GM12865 (cell line): ENCODE measurements around the gene DCST2.
"Not testable (repeated sequence)": the region's sequence is repeated elsewhere in the genome, so short reads cannot be mapped to it uniquely, and the experiment has no call there.

Experiments
- DNase-seq: peaks from one replicate; pipeline ENCODE4 v3.0.0; 2010; ENCODE audit warnings: low read depth
- H3K4me3 ChIP-seq: 2 replicates; pipeline ENCODE4 v1.5.1; 2011; ENCODE audit warnings: mild to moderate bottlenecking, low read depth, low read length, control low read depth
- CTCF ChIP-seq: IDR thresholded peaks from 2 replicates; pipeline ENCODE4 v1.5.1; 2011; ENCODE audit warnings: low read length, control low read depth, low read depth, inconsistent platforms; ENCODE audit not compliant: insufficient read depth; ENCODE audit errors: missing control alignments

DCST2 gene

DNA sequence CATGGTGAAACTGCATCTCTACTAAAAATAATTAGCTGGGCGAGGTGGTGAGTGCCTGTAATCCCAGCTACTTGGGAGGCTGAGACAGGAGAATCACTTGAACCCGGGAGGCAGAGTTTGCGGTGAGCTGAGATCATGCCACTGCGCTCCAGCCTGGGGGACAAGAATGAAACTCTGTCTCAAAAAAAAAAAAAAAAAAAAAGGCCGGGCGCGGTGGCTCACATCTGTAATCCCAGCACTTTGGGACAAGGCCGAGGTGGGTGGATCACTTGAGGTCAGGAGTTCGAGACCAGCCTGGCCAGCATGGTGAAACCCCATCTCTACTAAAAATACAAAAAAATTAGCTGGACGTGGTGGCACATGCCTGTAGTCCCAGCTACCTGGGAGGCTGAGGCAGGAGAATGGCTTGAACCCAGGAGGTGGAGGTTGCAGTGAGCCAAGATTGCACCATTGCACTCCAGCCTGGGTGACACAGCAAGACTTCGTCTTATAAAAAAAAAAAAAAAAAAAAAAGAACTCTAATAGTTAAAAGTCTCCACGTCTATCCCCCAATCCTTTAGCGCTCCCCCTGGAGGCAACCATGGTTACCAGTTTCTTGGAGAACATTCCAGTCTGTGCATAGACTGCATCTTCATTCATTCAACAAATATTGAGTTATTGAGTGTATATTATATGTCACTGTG, 38.1 kb downstream of the DCST2 start:
- DNase-seq, H3K4me3 ChIP-seq: not testable (repeated sequence)
- TF ChIP-seq CTCF = peak; percentile 10

GRCh38 chr1:154994591-154994990, 39.0 kb downstream of the DCST2 start:
- no peak overlapping the region for H3K4me3 ChIP-seq

GRCh38 chr1:154994269-154994587, 39.4 kb downstream of the DCST2 start:
- DNase-seq = no peak

More at GRCh38 chr1:154994591-154994990, 39.0 kb downstream of the DCST2 start:
- TF ChIP-seq CTCF = no peak
- no peak for DNase-seq

DNA sequence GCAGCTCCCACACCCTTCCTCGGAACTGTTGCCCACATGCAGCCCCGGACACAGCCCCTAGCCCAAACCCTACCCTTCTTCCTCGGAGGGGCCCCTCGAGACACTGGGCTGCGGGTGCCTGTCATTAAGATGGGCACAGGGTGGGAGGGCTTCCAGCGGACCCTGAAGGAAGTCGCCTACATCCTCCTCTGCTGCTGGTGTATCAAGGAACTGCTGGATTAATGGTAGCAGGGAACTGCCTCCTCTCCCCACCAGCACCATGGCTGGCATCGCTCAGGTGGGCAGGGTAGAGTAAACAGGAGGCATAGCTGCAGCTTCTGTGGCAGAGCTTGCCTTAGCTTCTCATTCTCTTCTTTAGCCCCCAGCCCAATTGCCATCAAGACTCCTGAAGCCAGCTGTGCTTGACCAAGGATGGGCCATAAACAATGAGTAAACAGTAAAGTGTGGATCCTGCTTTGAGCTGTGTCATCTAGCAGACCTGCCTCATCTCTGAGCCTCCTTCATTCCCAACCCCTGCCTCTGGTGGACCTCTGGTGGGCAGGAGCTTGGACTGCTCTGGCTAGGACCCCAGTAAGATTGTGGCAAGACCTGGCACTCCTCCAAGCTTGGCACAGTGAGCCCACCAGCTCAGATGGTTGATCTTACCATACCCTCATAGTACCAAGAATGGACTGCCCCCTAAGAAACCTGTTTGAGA, 39.9 kb downstream of the DCST2 start, which contains the start of gene LENEP:
Gene LENEP (plus strand): TSS at position 15 of the 697 bp plus-strand sequence. CDS start 22 bp downstream, at position 37.
- no peak within 1 kb of the TSS for H3K4me3 ChIP-seq
- TF ChIP-seq CTCF = no peak
- no peak for DNase-seq

More at GRCh38 chr1:154994269-154994587, 39.4 kb downstream of the DCST2 start:
- no peak overlapping the region for H3K4me3 ChIP-seq
- TF ChIP-seq CTCF = no peak

DNA sequence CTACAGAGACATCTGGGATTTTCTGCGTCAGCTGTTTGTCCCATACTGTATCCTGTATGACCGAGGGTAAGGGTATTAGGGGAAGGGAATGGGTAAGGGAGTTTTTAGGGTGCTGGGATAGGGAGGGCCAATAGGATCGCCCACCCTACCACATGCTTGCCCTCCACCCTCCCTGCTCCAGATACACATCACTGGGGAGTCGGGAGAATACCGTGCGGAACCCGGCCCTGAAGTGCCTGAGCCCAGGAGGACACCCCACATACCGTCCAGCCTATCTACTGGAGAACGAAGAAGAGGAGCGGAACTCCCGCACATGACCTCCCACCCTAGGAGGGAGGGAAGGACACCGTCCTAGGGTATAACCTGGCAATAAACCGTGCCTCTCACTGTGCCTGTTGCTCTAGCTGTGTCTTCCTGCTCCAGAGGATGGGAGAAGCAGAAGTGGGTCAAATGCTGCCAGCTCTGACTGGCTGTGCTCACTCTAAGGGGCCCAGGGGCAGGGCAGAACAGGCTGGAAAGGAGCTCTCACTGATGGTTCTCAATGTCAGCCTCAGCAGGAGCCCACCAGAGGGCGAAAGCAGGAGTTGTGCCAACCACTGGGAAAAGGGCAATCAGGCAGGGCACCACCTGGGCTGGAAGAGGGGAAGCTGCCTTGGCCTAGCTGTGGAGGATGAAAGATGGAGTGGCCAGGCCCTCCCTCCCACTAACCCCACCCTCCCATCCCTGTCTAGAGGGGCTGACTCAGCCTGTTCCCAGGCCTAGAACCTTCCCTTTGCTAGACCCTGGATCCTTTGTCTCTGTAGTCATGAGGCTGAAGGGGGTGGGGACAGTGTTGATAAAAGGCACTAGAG, 40.6 kb downstream of the DCST2 start:
- TF ChIP-seq CTCF = no peak
- DNase-seq = no peak
- no peak overlapping the region for H3K4me3 ChIP-seq

GRCh38 chr1:154990276-154990675, 43.3 kb downstream of the DCST2 start:
- DNase-seq = no peak
- H3K4me3 ChIP-seq = no peak overlapping the region
- TF ChIP-seq CTCF = no peak
